Epithelial cell of esophagus (primary cell): ENCODE data around the gene FUT3.

Source experiments
- DNase-seq: peaks from one replicate; pipeline ENCODE4 v3.0.0; 2010; ENCODE audit warnings: low read depth
- H3K4me3 ChIP-seq: 2 replicates; pipeline ENCODE4 v1.5.1; 2011; ENCODE audit warnings: mild to moderate bottlenecking, low read length, control low read depth
- TF ChIP-seq, protein P1 (sequence below): IDR thresholded peaks from 2 replicates; pipeline ENCODE4 v1.5.1; 2011; ENCODE audit warnings: low read depth, mild to moderate bottlenecking, low read length, control low read depth, inconsistent platforms; ENCODE audit not compliant: insufficient read depth; ENCODE audit errors: missing control alignments

FUT3 gene

DNA sequence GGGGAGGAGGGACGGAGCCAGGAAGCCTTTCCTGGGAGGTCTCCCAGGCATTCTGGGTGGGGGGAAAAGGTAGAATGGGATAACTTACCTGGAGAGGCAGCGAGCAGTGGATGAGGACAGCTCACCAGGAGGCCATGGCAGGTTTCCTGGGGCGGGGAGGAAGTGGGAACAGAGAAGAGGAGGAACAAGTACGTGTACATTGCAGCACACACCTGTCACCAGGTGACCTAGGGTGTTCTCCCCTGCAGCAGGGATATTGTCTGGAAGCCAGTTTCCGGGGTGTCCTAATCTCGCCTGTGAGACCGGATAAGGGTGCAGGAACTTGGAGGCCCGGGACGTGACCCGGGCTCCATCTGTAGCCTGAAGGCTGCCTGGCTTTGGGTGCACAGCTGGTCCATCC, at the start of gene FUT3:
FUT3 (minus strand) TSS at position 148 of the 400 bp plus-strand sequence.
- peak; percentile 86 for DNase-seq
- peak within 1 kb of the TSS; percentile 38 for H3K4me3 ChIP-seq
- TF ChIP-seq, protein P1, sequence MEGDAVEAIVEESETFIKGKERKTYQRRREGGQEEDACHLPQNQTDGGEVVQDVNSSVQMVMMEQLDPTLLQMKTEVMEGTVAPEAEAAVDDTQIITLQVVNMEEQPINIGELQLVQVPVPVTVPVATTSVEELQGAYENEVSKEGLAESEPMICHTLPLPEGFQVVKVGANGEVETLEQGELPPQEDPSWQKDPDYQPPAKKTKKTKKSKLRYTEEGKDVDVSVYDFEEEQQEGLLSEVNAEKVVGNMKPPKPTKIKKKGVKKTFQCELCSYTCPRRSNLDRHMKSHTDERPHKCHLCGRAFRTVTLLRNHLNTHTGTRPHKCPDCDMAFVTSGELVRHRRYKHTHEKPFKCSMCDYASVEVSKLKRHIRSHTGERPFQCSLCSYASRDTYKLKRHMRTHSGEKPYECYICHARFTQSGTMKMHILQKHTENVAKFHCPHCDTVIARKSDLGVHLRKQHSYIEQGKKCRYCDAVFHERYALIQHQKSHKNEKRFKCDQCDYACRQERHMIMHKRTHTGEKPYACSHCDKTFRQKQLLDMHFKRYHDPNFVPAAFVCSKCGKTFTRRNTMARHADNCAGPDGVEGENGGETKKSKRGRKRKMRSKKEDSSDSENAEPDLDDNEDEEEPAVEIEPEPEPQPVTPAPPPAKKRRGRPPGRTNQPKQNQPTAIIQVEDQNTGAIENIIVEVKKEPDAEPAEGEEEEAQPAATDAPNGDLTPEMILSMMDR, result no peak

DNA sequence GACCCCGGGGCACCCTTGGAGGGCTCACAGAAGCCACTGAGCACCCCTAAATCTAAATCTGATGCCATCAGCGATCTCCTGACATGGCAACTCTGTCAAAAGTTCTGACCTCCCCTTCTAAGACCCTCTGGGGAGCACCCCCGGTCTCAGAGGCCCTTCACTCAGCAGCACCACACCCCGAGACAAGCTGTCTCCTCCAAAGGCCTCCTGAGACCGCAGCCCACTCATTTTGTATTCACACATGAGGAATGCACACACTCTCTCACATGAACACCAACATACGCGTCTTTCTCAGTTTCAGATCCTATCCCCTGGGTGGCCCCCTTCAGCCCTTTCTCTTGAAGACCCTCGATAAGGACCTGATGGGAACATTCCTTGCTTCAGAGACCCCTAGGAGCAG, 49.7 kb upstream of the FUT3 start:
- DNase-seq, result no peak
- TF ChIP-seq, protein P1, result no peak
- no peak overlapping the region for H3K4me3 ChIP-seq

DNA sequence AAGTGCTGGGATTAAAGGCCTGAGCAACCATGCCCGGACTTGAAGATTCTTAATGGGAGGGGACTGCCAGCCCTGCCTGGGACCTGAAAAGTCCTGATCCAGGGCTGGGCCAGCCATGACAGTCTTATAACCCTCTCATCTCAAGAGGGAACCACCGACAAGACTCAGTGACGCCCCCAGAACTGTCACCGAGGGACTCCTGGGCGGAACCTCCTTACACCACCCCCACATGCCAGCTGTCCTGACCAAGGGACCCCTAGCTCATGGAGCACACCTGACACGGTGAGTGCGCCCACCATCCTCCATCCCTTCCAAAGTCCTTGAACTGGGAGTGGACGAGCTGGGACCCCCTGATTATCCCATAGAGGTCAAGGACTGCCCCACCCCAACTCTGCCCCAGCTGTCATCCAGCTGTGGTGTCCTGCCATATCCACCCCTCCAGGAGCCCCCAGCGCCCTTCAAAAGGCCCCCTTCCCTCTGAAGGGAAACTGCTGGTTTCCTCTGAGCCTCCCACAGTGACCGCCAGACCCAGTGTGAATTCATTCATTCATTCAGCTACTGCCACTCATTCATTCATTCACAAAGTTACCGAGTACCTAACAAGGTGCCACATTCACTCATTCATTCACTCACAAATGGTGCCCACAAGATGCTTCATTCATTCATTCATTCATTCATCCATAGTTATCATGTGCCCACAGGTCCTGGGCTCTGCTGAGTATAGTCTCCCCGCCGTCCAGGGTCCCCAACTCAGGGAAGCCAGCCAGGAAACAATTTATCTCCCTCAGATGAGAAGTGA, 48.7 kb upstream of the FUT3 start:
- no peak overlapping the region for H3K4me3 ChIP-seq
- TF ChIP-seq, protein P1, result no peak
- no peak for DNase-seq

DNA sequence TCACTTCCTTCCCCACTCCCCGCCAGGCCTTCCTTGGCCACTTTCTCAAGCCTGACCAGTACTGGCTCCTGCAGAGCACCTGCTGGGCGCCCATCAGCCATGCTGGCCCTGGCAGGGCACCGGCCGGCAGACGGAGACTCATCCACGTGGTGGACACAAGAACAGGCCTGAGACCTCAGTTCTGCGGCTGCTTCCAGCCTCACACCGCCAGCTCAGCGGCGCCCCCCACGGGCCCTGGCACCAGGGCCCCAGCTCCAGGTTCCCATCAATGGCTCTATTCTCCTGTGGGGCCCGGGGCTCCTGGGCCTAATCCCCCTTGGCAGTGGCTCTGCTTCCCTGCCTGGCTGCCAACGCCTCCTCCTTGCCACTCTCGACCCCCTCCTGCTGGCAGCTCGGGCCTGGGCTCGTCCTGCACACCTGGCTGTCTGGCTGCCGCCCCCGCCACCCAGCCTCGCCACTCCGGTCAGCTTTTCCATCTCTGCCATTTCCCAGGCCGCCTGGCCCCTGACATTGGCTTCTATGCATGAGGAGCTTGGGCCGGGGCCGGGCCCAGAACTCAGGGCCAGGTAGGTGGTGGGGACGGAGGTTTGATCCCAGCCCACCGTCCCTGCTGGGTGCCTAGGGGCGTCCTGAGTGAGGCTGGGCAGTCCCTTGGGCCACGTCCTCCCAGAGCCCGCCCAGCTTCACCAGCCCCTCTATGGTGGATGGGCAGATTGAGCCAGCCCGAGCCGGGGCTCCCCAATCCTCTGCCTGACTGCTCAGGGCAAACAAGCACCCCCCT, 46.1 kb upstream of the FUT3 start:
- DNase-seq, result no peak
- TF ChIP-seq, protein P1, result no peak
- no peak overlapping the region for H3K4me3 ChIP-seq

DNA sequence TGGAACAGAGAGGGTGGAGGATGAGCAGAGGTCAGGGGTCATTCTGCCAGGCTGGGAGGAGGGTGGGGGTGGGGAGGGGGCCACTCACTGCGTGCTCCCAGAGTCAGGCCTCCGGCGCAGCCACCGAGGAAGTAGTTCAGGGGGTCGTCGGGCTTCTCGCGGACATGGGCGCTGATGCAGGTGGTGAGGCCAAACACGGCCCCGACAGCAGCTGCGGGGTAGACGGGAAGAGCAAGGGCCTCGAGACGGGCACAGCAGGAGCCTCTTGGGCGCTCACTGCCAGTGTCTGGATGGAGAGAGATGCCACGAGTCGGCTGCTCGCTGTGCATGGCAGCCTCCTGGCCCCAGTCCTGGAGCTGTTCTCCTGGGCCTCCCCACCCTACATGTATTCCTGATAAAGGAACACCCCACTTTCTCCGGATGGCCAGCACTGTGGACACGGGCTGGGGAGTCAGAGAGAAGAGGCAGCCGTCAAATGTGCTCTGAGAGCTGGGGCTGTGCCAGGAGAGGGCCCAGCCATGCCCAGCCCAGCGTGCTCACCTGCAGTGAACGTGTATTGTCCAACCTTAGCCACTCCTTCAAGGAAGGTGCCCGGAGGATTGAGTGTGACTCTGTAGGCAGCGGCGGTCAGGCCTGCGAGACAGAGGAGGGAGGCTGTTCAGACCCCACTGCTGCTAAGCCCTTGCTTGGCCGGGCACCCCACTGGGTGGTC, 45.3 kb upstream of the FUT3 start:
- DNase-seq, result no peak
- no peak overlapping the region for H3K4me3 ChIP-seq
- TF ChIP-seq, protein P1, result no peak

DNA sequence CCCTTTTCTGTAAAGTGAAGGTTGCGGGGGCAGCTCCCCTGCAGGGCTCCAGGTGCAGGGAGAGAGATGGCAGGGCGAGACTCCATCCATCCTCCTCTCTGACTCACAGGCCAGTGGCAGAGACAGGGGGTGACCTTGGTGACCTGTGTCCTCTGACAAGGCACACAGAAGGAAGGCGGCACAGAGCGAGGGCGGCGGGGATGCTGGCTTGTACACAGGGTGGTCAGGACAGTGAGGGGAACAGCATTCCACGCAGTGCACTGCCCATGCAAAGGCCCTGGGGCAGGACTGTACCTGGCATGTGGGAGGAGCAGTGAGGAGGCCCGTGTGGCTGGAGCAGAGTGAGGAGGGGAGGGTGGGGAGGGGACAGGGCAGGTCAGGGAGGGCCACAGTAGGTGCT, 44.6 kb upstream of the FUT3 start:
- TF ChIP-seq, protein P1, result no peak
- no peak for DNase-seq
- H3K4me3 ChIP-seq, result no peak overlapping the region
